ENCODE measurements around the gene CERS1.

The CERS1 gene

GRCh38 chr19:18895824-18896341 lies at the start of gene CERS1:
TSS of gene CERS1 (minus strand) at chr19:18896158. CDS start at chr19:18896072, 86 bp downstream.
- no peak for DNase-seq

- DNase-seq, result no peak
Observed at GRCh38 chr19:18945297-18945696, 49.3 kb upstream of the CERS1 start.

- no peak for DNase-seq
Observed at GRCh38 chr19:18943465-18943864, 47.5 kb upstream of the CERS1 start.

- no peak for DNase-seq
Observed at GRCh38 chr19:18942692-18943091, 46.7 kb upstream of the CERS1 start.

- DNase-seq, result no peak
Observed at GRCh38 chr19:18941628-18942354, 45.8 kb upstream of the CERS1 start.

GRCh38 chr19:18940769-18941627 lies 45.0 kb upstream of the CERS1 start, which contains the start of gene HOMER3:
TSS of gene HOMER3 (minus strand) at chr19:18941217. CDS start at chr19:18938982, 2,235 bp downstream.
- DNase-seq, result peak; percentile 45

- DNase-seq, result no peak
Observed at GRCh38 chr19:18939922-18940768, 44.2 kb upstream of the CERS1 start.

- DNase-seq, result no peak
Observed at GRCh38 chr19:18939163-18939562, 43.2 kb upstream of the CERS1 start.

GRCh38 chr19:18933297-18933696 lies 37.3 kb upstream of the CERS1 start:
- no peak for DNase-seq

GRCh38 chr19:18932216-18932841 lies 36.4 kb upstream of the CERS1 start:
- no peak for DNase-seq

GRCh38 chr19:18931316-18932162 lies 35.6 kb upstream of the CERS1 start:
- no peak for DNase-seq

- DNase-seq, result no peak
Observed at GRCh38 chr19:18929311-18929710, 33.4 kb upstream of the CERS1 start.

GRCh38 chr19:18928018-18928805 lies 32.3 kb upstream of the CERS1 start:
- DNase-seq, result no peak

- no peak for DNase-seq
Observed at GRCh38 chr19:18924684-18925213, 28.8 kb upstream of the CERS1 start.

- DNase-seq, result no peak
Observed at GRCh38 chr19:18922228-18922985, 26.4 kb upstream of the CERS1 start.

- DNase-seq, result no peak
Observed at GRCh38 chr19:18921593-18921992, 25.6 kb upstream of the CERS1 start.

- no peak for DNase-seq
Observed at GRCh38 chr19:18920400-18920799, 24.4 kb upstream of the CERS1 start.

- DNase-seq, result no peak
Observed at GRCh38 chr19:18919900-18920214, 23.9 kb upstream of the CERS1 start.

- peak; percentile 99 for DNase-seq
Observed at GRCh38 chr19:18919086-18919899, 23.3 kb upstream of the CERS1 start, which contains the start of the genes COPE and DDX49. TSS of gene COPE (minus strand) at chr19:18919387. CDS start at chr19:18919348, 39 bp downstream. TSS of gene DDX49 (plus strand) at chr19:18919715. CDS start at chr19:18919742, 27 bp downstream.

Measured in NCI-H1694 treated with DMSO at 0.1 percent for 48 hours (cell line).